GM19099 (cell line): ENCODE results near the gene MACROD2.

Experiments
- POLR2A ChIP-seq: IDR thresholded peaks from 3 replicates; pipeline ENCODE4 v1.6.1; 2011; ENCODE audit warnings: low read depth; ENCODE audit not compliant: insufficient read length; ENCODE audit errors: extremely low read depth

MACROD2 gene

DNA sequence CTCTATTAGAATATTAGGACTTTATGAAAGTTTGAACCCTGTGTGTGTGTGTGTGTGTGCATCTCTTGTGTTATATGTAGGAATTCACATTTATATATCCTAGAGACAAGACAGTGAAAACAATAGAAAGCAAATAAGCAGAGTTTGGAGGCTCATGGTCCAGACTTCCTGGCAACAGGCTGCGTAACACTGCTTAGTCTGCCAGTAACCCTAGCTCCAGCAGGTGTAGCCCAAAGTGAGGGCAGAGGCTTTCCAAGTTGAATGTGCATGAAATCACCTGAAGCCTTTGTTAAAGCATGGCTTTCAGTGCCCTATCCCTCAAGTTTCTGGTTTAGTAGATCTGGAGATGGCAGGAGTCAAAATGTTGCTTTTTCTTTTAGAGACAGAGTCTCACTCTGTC, 2008.0 kb downstream of the MACROD2 start:
- no peak for TF ChIP-seq POLR2A

- TF ChIP-seq POLR2A, result no peak
Observed at GRCh38 chr20:16004108-16004854, 2009.0 kb downstream of the MACROD2 start.

DNA sequence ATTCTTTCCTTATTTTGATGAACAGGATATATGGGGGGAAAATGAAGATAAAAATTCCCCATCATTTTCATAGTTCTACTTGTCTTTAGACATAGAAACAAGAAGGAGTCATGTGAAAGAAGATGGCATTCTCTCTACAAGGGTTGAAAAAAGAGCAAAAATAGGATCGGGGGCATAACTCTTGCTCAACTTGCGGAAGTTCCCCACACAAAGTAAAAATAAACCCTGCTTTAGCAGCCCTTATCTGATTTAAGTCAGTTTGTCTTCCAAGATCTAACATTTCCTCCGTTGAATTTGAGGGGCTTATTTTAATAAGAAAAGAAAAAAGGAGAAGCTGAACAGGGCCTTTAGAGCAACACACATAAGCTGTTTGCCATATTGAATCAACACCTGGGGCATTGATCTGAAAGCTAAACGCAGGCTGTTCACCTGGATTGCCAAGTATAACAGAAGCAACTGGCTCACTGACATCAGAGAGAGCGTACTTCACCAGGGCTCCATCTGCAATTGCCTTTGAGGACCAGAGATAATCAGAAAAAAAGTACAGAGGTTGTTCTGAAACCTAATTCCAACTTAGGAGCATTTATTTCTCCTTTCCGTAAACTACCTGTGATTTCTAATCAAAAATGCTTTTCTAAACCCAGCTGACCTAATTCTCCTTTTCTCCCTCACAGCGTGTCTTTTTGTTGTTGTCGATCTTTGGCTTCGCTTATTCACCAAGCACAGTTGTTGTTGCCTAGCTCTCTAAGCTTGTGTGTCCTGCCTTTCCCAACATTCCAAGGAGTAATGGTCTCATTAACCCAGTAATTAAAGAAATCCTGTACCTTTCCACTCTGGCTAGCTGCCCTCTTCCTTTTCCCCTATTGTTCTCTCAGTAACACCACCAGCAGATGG, 2010.0 kb downstream of the MACROD2 start:
- TF ChIP-seq POLR2A, result no peak

DNA sequence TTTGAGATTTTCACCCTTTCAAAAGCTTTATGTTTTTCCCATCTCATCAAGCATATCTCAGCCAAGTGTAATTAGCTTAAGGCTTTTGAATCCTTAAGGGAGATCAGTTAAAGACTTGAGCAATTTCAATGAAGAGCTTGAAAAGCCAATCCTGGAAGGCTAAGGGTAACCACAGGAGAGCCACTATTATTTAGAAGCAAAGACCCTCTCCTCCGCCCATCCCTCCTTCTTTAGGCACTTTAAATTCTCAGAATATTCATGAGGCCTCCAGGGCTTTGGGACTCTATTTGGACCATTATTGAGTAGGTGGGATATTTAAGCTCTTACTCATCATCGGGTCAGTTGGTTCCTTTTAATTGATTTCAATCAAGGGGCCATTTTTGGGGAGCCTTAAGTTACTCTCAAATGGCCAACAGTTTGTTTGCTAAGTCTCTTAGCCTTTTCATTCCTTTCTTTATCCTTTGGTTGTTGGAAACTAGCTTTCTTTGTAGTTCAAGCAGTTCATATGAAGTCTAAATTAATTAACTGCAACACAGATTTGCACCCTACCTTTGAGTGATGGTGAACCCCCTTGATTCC, 2010.7 kb downstream of the MACROD2 start:
- TF ChIP-seq POLR2A, result no peak

- TF ChIP-seq POLR2A, result no peak
Observed at GRCh38 chr20:16007164-16007563, 2011.8 kb downstream of the MACROD2 start.

DNA sequence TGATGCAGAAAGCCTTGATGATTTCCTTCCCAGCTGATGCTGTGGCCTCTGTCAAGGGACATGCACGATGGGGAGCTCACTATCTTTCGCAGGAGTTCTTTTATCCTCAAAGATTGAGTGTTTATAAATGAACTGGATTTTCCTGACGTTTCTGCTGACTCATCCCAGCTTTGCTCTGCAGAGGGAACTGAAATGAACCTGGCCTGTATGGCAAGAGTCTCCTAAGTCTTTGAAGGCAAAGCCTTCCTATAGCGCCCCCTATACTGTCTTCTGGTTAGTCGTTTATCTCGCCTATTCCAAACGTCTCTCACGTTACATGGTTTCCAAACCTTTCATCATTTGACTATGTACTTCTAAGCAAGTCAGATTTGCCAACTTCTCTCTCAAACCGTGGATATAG, 2012.6 kb downstream of the MACROD2 start:
- no peak for TF ChIP-seq POLR2A

GRCh38 chr20:16011056-16011455, 2015.7 kb downstream of the MACROD2 start:
- no peak for TF ChIP-seq POLR2A

DNA sequence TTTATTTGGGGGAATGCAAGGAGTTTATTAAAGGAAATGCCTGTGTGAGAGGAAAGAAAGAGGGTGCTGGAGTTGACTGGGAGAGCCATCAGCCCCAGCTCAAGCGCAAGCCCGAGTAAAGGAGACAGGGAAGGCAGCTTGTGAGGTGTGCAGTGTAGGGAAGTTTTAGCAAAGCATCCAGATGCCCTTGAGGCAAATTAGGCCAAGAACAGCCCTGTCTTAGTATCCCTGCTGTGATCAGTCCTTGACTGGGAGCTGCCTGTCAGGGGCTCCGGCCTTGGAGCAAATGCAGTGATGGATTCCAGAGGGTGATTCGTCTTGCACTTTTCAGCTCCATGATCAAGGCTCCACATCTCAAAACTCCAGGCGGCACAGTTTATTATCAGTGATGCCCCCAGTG, 2016.2 kb downstream of the MACROD2 start:
- no peak for TF ChIP-seq POLR2A

- TF ChIP-seq POLR2A, result no peak
Observed at GRCh38 chr20:16013631-16014030, 2018.3 kb downstream of the MACROD2 start.

- no peak for TF ChIP-seq POLR2A
Observed at GRCh38 chr20:16014436-16014835, 2019.1 kb downstream of the MACROD2 start.

- TF ChIP-seq POLR2A, result no peak
Observed at GRCh38 chr20:16017656-16018055, 2022.3 kb downstream of the MACROD2 start.

DNA sequence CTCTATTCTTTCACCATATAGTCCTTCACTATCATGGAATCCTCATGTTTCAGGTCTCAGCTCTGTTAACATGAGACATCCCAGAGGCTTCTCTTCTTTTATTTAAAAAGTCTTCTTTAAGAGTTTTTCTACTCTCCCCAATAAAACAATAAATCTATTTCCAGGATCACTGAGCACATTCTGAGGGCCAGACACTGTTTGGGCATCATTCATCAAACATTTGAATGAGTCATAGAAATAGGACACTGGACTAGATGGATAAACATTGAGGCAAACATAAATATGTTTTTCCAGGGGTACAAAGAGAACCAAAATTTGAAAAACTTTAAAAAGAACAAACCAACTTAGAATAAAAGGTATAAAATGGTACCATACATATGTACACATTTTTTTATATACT, 2023.6 kb downstream of the MACROD2 start:
- TF ChIP-seq POLR2A, result no peak

DNA sequence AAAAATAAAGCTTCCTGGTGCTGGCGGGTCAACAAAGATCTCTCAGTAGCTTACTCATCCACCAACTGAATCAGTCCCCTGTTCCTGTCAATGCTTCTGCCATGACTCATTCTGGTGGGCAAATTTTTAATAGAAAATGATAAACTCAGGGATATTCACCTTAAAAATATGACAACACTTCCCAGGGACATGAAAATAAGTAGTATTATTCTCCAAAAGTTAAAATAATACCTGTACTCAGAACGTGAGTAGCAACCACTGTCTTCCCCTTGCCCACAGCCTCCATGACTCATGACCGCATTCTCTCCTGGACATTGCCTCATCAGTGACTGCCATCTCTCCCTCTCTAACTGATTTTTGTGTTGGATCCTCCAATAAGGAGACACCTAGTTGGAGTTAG, 2025.7 kb downstream of the MACROD2 start:
- TF ChIP-seq POLR2A, result no peak

- no peak for TF ChIP-seq POLR2A
Observed at GRCh38 chr20:16025084-16025483, 2029.8 kb downstream of the MACROD2 start.

- no peak for TF ChIP-seq POLR2A
Observed at GRCh38 chr20:16027686-16028085, 2032.4 kb downstream of the MACROD2 start.

DNA sequence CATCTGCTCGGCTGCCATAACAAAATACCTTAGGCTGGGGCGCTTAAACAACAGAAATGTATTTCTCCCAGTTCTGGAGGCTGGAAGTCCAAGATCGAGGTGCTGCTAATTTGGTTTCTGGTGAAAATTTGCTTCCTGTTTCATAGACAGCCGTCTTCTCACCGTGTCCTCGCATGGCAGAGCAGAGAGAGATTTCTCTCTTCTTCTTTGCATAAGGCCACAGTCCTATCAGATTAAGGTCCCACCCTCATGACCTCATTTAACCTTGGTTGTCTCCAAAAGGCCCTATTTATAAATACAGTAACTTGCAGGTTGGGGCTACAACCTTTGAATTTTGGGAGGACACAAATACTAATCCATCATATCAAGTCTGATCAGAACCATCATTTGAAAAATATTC, 2033.6 kb downstream of the MACROD2 start:
- no peak for TF ChIP-seq POLR2A
